ENCODE results near the gene SMARCD3. TPM values are rescaled to one million over a fixed set of nuclear protein-coding genes. Genes with fewer than 3 reads are reported as not detected.

SMARCD3 gene
- total RNA-seq, 2 donors from 2014 or later: 35.6 to 108 TPM

DNA sequence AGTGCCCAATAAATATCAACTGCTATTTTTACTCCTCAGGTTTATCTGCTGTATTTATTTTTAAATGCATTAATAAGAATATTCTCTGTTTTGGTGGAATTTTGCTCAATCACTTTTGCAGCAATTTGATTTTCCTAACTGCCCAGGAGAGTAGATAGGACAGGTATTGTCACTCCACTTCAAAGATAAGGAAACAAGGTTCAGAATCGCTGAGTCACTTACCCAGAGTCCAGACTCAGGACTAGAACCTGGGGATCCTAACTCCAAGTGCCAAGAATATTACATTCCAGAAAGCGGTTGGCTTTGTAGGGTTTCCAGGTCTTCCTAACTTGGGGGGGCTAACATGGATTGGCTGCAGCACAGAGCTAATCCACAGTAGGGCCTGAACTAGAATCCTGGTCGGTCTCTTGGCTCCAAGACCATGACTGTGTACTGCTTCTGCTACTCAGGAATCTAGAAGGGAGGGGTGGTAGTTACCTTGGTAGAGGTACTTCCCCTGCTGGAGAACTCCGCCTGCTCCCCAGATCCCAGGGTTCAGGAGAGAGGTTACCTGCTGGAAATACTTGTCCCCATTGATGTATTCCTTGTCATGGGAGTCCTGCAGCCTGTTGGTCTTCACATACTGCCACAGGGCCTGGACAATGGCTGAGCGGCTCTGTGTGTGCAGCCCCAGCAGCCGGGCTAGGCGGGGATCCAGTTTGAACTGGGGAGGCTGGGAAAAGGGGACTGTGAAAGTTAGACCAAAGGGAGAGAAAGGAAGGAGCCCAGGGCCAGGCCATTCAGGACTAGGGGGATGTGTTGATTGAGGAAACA, 7.3 kb downstream of the SMARCD3 start:
- Histone ChIP-seq H3K9me3 (no peaks in the 10 kb centered on the region), H3K36me3 (peaks cover 2 to 5% of the 10 kb centered on the region in 2 donors), H3K4me1 (replicated peaks) (no peaks in the 10 kb centered on the region), H3K27me3 (replicated peaks; ENCODE audit: insufficient read depth) (no peaks in the 10 kb centered on the region), H3K27ac (no peak overlapping the region), H3K4me3 (no peak overlapping the region)
- intact Hi-C loops (cut with DNase I): no loop called here
- TF ChIP-seq, protein P1, sequence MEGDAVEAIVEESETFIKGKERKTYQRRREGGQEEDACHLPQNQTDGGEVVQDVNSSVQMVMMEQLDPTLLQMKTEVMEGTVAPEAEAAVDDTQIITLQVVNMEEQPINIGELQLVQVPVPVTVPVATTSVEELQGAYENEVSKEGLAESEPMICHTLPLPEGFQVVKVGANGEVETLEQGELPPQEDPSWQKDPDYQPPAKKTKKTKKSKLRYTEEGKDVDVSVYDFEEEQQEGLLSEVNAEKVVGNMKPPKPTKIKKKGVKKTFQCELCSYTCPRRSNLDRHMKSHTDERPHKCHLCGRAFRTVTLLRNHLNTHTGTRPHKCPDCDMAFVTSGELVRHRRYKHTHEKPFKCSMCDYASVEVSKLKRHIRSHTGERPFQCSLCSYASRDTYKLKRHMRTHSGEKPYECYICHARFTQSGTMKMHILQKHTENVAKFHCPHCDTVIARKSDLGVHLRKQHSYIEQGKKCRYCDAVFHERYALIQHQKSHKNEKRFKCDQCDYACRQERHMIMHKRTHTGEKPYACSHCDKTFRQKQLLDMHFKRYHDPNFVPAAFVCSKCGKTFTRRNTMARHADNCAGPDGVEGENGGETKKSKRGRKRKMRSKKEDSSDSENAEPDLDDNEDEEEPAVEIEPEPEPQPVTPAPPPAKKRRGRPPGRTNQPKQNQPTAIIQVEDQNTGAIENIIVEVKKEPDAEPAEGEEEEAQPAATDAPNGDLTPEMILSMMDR (IDR thresholded peaks at IDR 0.05): no peak
- TF ChIP-seq POLR2A (IDR thresholded peaks at IDR 0.05) (no peak), POLR2AphosphoS5 (IDR thresholded peaks at IDR 0.05) (no peak)
- DNase-seq (ENCODE audit: low spot score): no peak
- WGBS: 88% methylated on average over 7 of the region's 7 CpGs

DNA sequence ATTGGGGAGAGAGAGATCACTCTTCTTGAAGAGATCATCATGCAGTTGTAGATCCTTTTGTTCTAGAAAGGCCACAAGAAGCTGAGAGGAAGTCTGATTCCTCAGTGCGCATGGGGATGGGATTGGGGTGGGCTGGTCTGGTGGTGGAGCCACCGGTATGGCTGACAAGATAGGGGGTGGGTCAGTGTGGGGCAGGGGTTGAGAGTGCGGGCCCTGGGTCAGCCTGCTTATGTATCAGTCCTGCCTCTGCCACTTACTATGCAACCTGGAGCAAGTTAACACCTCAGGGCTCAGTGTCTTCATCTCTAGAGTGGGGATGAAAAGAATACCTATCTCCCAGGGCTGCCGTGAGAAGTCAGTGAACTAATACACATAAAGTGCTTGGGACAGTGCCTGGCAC, 8.0 kb downstream of the SMARCD3 start:
- Histone ChIP-seq H3K27me3 (replicated peaks; ENCODE audit: insufficient read depth) (no peaks in the 10 kb centered on the region), H3K4me3 (no peak overlapping the region), H3K4me1 (replicated peaks) (no peaks in the 10 kb centered on the region), H3K9me3 (no peaks in the 10 kb centered on the region), H3K27ac (no peak overlapping the region), H3K36me3 (peaks cover 2 to 5% of the 10 kb centered on the region in 2 donors)
- WGBS: 71% methylated on average over 4 of the region's 4 CpGs
- no peak for DNase-seq (ENCODE audit: low spot score)
- intact Hi-C loops (cut with DNase I): no loop called here
- no peak for TF ChIP-seq POLR2A (IDR thresholded peaks at IDR 0.05)
- TF ChIP-seq POLR2AphosphoS5 (IDR thresholded peaks at IDR 0.05): no peak
- TF ChIP-seq, protein P1 (IDR thresholded peaks at IDR 0.05): no peak

DNA sequence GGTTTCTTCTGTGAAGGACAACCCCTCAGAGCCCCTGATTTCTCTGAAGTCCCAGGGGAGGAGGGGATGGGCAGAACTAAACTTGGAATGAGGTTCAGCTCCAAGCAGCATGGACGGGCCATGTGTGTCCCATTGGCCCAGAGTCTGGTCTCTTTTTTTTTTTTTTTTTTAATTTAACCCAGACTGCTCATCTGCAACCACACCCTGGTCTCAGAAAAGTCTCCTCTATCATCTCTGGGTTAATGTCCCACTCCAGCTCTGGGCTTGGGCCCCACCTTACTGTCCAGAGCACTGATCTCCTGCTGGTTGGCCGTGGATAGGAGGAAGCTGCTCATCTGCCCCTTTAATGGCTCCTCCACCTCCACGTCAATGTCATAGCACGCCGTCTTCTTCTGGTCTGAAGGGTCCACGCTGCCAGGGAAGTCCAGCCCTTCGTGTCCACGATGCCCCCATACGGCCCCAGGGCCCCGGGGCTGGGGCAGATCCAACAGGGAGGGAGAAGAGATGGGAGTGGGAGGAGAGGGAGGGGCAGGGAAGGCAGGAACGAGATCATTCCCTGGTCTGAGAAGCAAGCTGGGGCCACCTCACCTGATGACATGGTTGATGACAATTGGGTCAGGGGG, 8.5 kb downstream of the SMARCD3 start:
- Histone ChIP-seq H3K4me1 (replicated peaks) (no peaks in the 10 kb centered on the region), H3K9me3 (no peaks in the 10 kb centered on the region), H3K4me3 (no peak overlapping the region), H3K36me3 (peaks cover 2 to 5% of the 10 kb centered on the region in 2 donors), H3K27me3 (replicated peaks; ENCODE audit: insufficient read depth) (no peaks in the 10 kb centered on the region), H3K27ac (no peak overlapping the region)
- WGBS: 52% methylated on average over 11 of the region's 11 CpGs
- TF ChIP-seq POLR2AphosphoS5 (IDR thresholded peaks at IDR 0.05): no peak
- no peak for TF ChIP-seq POLR2A (IDR thresholded peaks at IDR 0.05)
- TF ChIP-seq, protein P1 (IDR thresholded peaks at IDR 0.05): no peak
- no peak for DNase-seq (ENCODE audit: low spot score)
- intact Hi-C loops (cut with DNase I): no loop called here

DNA sequence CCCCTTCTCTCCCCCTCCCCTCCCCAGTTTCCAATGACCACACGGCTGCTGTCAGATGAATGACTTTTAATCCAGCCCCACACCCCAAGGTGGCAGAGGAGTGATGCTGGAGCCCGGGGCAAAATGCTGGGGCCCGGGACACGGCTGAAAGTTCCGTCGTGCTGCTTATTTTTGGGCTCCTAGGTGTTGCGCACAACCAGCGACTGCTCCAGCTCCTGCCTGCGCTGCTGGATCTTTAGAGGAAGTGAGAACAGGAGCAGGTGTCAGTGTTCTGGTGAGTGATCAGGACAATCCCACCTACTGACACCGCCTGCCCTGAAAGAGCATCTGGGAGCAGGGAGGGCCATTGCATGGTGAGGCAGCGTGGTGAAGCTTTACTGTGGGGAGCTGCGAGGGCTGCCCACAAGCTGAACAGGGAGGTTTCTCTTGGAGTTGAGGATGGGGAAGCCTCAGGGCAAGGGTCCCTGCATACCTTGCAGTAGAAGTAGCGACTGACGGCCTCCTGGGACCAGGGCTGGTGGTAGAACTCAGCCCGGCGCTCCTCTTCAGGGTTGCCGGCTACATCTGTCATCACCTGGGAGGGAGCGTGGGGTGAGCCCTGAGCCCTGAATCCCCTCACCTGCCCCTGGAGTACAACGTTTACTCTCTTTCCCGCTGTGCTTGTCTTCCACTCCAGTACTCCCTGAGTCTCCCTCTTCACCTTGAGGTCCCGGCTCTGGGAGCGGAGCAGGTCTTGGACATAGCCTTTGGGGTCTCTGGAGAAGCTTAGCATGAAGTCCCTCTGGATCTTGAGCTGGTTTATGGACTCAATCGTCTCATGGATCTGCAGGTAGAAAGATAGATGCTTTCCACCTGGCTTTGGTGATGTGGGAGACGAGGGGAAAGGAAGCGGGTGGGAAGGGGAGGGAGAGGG, 9.3 kb downstream of the SMARCD3 start:
- Histone ChIP-seq H3K27ac (no peak overlapping the region), H3K4me3 (no peak overlapping the region), H3K4me1 (replicated peaks) (no peaks in the 10 kb centered on the region), H3K27me3 (replicated peaks; ENCODE audit: insufficient read depth) (no peaks in the 10 kb centered on the region), H3K9me3 (no peaks in the 10 kb centered on the region), H3K36me3 (peaks cover 2 to 5% of the 10 kb centered on the region in 2 donors)
- TF ChIP-seq, protein P1 (IDR thresholded peaks at IDR 0.05): no peak
- TF ChIP-seq POLR2AphosphoS5 (IDR thresholded peaks at IDR 0.05) (no peak), POLR2A (IDR thresholded peaks at IDR 0.05) (no peak)
- intact Hi-C loops (cut with DNase I): no loop called here
- no peak for DNase-seq (ENCODE audit: low spot score)
- WGBS: 85% methylated on average over 23 of the region's 25 CpGs

Measured in prostate gland (tissue), 2 donors.